NB4 (cell line): ENCODE results near the gene PEF1.

Source experiments
- CTCF ChIP-seq: IDR thresholded peaks from one replicate; pipeline ENCODE4 v1.5.1; 2012; ENCODE audit warnings: low read depth, low read length
- POLR2A ChIP-seq: IDR thresholded peaks from 2 replicates; pipeline ENCODE4 v1.6.1; 2011; ENCODE audit warnings: mild to moderate bottlenecking; ENCODE audit not compliant: insufficient read length; ENCODE audit errors: extremely low read depth

DNA sequence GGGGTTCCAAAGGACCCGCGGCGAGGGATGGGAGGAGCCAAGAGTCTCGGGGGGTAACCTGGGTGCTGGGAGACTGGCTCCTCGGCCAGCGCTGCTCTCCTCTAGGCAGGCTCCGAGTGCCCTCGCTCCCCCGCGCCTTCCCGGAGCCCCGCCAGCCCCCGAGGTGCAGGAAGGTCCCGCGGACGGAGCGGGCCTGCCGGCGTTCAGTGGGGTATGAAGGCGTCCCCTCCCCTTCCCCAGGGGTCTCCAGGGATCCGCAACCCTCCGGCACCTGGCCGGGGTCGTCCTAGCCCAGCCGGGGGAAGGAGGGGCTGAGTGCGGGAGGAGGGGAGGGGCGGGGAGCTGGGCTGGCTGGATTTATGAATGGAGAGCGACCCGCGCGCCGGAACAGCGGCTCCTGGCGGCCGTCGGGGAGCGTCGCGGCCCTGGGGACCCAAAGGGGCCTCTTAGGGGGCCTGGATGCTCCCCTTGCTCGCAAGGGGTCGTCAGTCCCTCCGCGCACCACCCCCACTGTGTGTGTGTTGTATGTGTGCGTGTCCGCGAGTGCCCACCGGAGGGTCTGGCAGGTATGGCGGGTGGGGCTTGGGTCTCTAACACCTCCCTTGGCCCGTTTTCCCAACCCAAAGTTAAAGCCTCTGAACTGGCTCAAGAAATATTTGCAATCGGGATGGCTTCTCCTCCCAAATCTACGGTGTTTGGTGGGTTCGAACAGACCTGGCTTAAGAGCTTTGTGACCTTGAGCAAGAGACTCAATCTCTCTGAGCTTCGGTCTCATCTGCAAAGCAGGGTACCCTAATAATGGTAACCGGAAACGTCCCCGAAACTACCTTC is 26.5 kb downstream of the PEF1 start:
- no peak for TF ChIP-seq POLR2A
- peak; percentile 69 for TF ChIP-seq CTCF
